CD14-positive monocyte (primary cell): Measurements from ENCODE around the gene KSR2. TPM values are rescaled to one million over a fixed set of nuclear protein-coding genes. Genes with fewer than 3 reads are reported as not detected.
A peak's percentile ranks its signal among the peaks of the same experiment; 100 is the strongest.

Experiments used
- DNase-seq, 3 donors: peaks; one replicate each; pipeline ENCODE4 v3.0.0-alpha.2; 2011 to 2022
- H2AFZ ChIP-seq: 2 replicates; pipeline ENCODE4 v1.6.0; 2012; ENCODE audit warnings: mild to moderate bottlenecking, low read depth, low read length, inconsistent platforms; ENCODE audit not compliant: insufficient read depth, poor library complexity, severe bottlenecking
- H3K27ac ChIP-seq, 2 donors: 1 replicate in 1 of 2; 2 replicates in 1 of 2; pipeline ENCODE4 v1.5.1; 2012 to 2013; ENCODE audit warnings: low read length in 2 of 2, control low read depth in 1 of 2, inconsistent platforms in 1 of 2, low read depth in 1 of 2, mild to moderate bottlenecking in 1 of 2
- H3K27me3 ChIP-seq, 2 donors: one replicate each; pipeline versions ENCODE4 v1.6.0 to v1.6.1; 2011 to 2013; ENCODE audit warnings: low read length in 2 of 2; ENCODE audit not compliant: control insufficient read depth in 2 of 2, insufficient read depth in 2 of 2
- H3K36me3 ChIP-seq, 2 donors: replicated peaks in 1 of 2; 1 replicate in 1 of 2; 2 replicates in 1 of 2; pipeline versions ENCODE4 v1.5.1 to v1.6.1; 2012 to 2013; ENCODE audit warnings: low read length in 2 of 2, control low read depth in 1 of 2, inconsistent platforms in 1 of 2, mild to moderate bottlenecking in 1 of 2; ENCODE audit not compliant: insufficient read depth in 2 of 2, control insufficient read depth in 1 of 2
- H3K4me1 ChIP-seq, 2 donors: 1 replicate in 1 of 2; 2 replicates in 1 of 2; pipeline versions ENCODE4 v1.5.1 to v1.6.1; 2012 to 2013; ENCODE audit warnings: low read length in 2 of 2, control low read depth in 1 of 2, inconsistent platforms in 1 of 2, mild to moderate bottlenecking in 1 of 2, moderate library complexity in 1 of 2; ENCODE audit not compliant: insufficient read depth in 2 of 2, control insufficient read depth in 1 of 2
- H3K4me2 ChIP-seq: replicated peaks from 2 replicates; pipeline ENCODE3; 2012; ENCODE audit warnings: low read length, moderate library complexity, mild to moderate bottlenecking; ENCODE audit not compliant: poor library complexity, severe bottlenecking; ENCODE audit errors: extremely low read depth
- H3K4me3 ChIP-seq, 3 experiments: fragments of 200-600 bp in 1 of 3; sonication (generic) in 1 of 3; replicated peaks in 1 of 3; 1 replicate in 2 of 3; 2 replicates in 1 of 3; pipeline ENCODE4 v1.5.1; 2011 to 2013; ENCODE audit warnings: low read length in 3 of 3, mild to moderate bottlenecking in 3 of 3, control low read depth in 2 of 3, low read depth in 2 of 3, inconsistent platforms in 1 of 3, moderate library complexity in 1 of 3
- H3K79me2 ChIP-seq: 2 replicates; pipeline ENCODE4 v1.6.0; 2012; ENCODE audit warnings: mild to moderate bottlenecking, control low read depth, inconsistent platforms, low read length, moderate library complexity; ENCODE audit not compliant: insufficient read depth
- H3K9ac ChIP-seq: 2 replicates; pipeline ENCODE4 v1.6.0; 2017; ENCODE audit warnings: low read length, mild to moderate bottlenecking; ENCODE audit not compliant: insufficient read depth, poor library complexity, severe bottlenecking
- H3K9me3 ChIP-seq, 2 donors: replicated peaks in 1 of 2; 1 replicate in 1 of 2; 2 replicates in 1 of 2; pipeline versions ENCODE4 v1.5.1 to v1.6.1; 2012 to 2013; ENCODE audit warnings: low read length in 2 of 2, control low read depth in 1 of 2; ENCODE audit not compliant: control insufficient read depth in 1 of 2, insufficient read depth in 1 of 2
- H4K20me1 ChIP-seq: 2 replicates; pipeline ENCODE4 v1.6.0; 2012; ENCODE audit warnings: mild to moderate bottlenecking, low read length, control low read depth, moderate library complexity; ENCODE audit not compliant: insufficient read depth
- H3K27ac Mint-ChIP-seq, 7 donors: one replicate each; pipeline ENCODE4 v1.8.0; 2020; ENCODE audit warnings: mild to moderate bottlenecking in 7 of 7, mixed read lengths in 7 of 7, moderate library complexity in 6 of 7, inconsistent platforms in 2 of 7
- H3K27me3 Mint-ChIP-seq, 3 donors: one replicate each; pipeline ENCODE4 v1.8.0; 2021 to 2022; ENCODE audit warnings: low read depth in 3 of 3, mild to moderate bottlenecking in 3 of 3, mixed read lengths in 3 of 3, moderate library complexity in 3 of 3, inconsistent platforms in 1 of 3
- H3K36me3 Mint-ChIP-seq, 2 donors: one replicate each; pipeline ENCODE4 v1.8.0; 2020; ENCODE audit warnings: mixed read lengths in 2 of 2, inconsistent platforms in 1 of 2, mild to moderate bottlenecking in 1 of 2
- H3K4me1 Mint-ChIP-seq: one replicate; pipeline ENCODE4 v1.8.0; 2020; ENCODE audit warnings: mild to moderate bottlenecking, mixed read lengths
- H3K4me3 Mint-ChIP-seq, 2 donors: one replicate each; pipeline ENCODE4 v1.8.0; 2020; ENCODE audit warnings: mild to moderate bottlenecking in 2 of 2, mixed read lengths in 2 of 2, moderate library complexity in 1 of 2
- H3K9me3 Mint-ChIP-seq, 7 donors: one replicate each; pipeline ENCODE4 v1.8.0; 2020 to 2022; ENCODE audit warnings: mixed read lengths in 7 of 7, mild to moderate bottlenecking in 6 of 7, moderate library complexity in 6 of 7, inconsistent platforms in 2 of 7
- CTCF ChIP-seq: fragments of 200-600 bp; IDR thresholded peaks from one replicate; pipeline ENCODE4 v1.8.0; 2022; ENCODE audit warnings: antibody characterized with exemption, mild to moderate bottlenecking
- WGBS: methylation state at CpG from one replicate; pipeline ENCODE4 v1.1.5; 2013; ENCODE audit warnings: missing lambda C conversion rate; ENCODE audit not compliant: insufficient coverage; 5-methylcytosine and 5-hydroxymethylcytosine counted together
- intact Hi-C, 2 donors: fragments of 100-400 bp; cut with micrococcal nuclease; formaldehyde crosslinking; loops; one replicate each; pipeline versions ENCODE4 v1.15.0 to v1.15.1; 2023
- polyA plus RNA-seq, 3 donors: library from polyadenylated mRNA; depleted of rRNA in 1 of 3; unstranded in 2 of 3; stranded (reverse) in 1 of 3; fragments of 300-500 nt in 2 of 3; fragments of >200 nt in 1 of 3; fragmentation: Illumina TruSeq in 2 of 3; gene quantifications; 1 replicate in 2 of 3; 2 replicates in 1 of 3; pipeline ENCODE4 v1.2.3, GENCODE V29; 2012 to 2021

Gene KSR2
- polyA plus RNA-seq, 3 donors: not detected

GRCh38 chr12:117844114-117844830, 124.5 kb downstream of the KSR2 start:
- no CpG with 5 or more reads among the region's 1 CpG for WGBS
- no peak for TF ChIP-seq CTCF
- Histone ChIP-seq H3K4me2 (no peak overlapping the region), H3K79me2 (no peaks in the 10 kb centered on the region), H3K9me3 (peaks cover 0 to 3% of the 10 kb centered on the region in 2 donors), H3K9ac (no peak overlapping the region), H3K36me3 (no peaks in the 10 kb centered on the region), H2AFZ (no peak overlapping the region), H3K4me3 (no peak overlapping the region), H3K27ac (no peak overlapping the region), H3K27me3 (peaks cover 0 to 9% of the 10 kb centered on the region in 2 donors), H4K20me1 (no peaks in the 10 kb centered on the region), H3K4me1 (no peaks in the 10 kb centered on the region)
- intact Hi-C loops: no loop called here
- peaks cover 0 to 11% (median 5%) of the 10 kb centered on the region in 7 donors for H3K9me3 Mint-ChIP-seq
- peak overlapping the region in 2 of 7 donors; percentile 10 to 47 for H3K27ac Mint-ChIP-seq
- DNase-seq: no peak
- peaks cover 4 to 23% (median 14%) of the 10 kb centered on the region in 3 donors for H3K27me3 Mint-ChIP-seq
- no peaks in the 10 kb centered on the region for H3K4me1 Mint-ChIP-seq
- H3K4me3 Mint-ChIP-seq: no peak overlapping the region
- H3K36me3 Mint-ChIP-seq: no peaks in the 10 kb centered on the region

GRCh38 chr12:117842630-117843029, 126.2 kb downstream of the KSR2 start:
- Histone ChIP-seq H3K9me3 (peaks cover 0 to 3% of the 10 kb centered on the region in 2 donors), H3K27me3 (peaks cover 0 to 6% of the 10 kb centered on the region in 2 donors), H2AFZ (no peak overlapping the region), H3K9ac (no peak overlapping the region), H4K20me1 (no peaks in the 10 kb centered on the region), H3K79me2 (no peaks in the 10 kb centered on the region), H3K27ac (no peak overlapping the region), H3K36me3 (no peaks in the 10 kb centered on the region), H3K4me1 (no peaks in the 10 kb centered on the region), H3K4me2 (no peak overlapping the region), H3K4me3 (no peak overlapping the region)
- no peaks in the 10 kb centered on the region for H3K4me1 Mint-ChIP-seq
- peaks cover 0 to 10% (median 5%) of the 10 kb centered on the region in 7 donors for H3K9me3 Mint-ChIP-seq
- TF ChIP-seq CTCF: no peak
- 76% methylated on average over 3 of the region's 4 CpGs for WGBS
- intact Hi-C loops: no loop called here
- no peak for DNase-seq
- peak overlapping the region in 1 of 7 donors; percentile 40 for H3K27ac Mint-ChIP-seq
- no peak overlapping the region for H3K4me3 Mint-ChIP-seq
- peaks cover 2 to 14% (median 12%) of the 10 kb centered on the region in 3 donors for H3K27me3 Mint-ChIP-seq
- H3K36me3 Mint-ChIP-seq: no peaks in the 10 kb centered on the region
